K562 (cell line): ENCODE results near the gene PUS10. TPM values are rescaled to one million over a fixed set of nuclear protein-coding genes. Genes with fewer than 3 reads are reported as not detected.
A peak's percentile ranks its signal among the peaks of the same experiment; 100 is the strongest.

Source experiments
- ATAC-seq: fragments of 200-7000 bp; cut with Tn5 transposase; 3 replicates; pipeline ENCODE4 v1.9.1; 2020; ENCODE audit warnings: moderate library complexity
- BruUV-seq: library from RNA; stranded (reverse); fragments of 400-500 nt; replicated peaks from 2 replicates; lab custom pipeline; 2021; lab: Mats Ljungman, UMichigan
- CTCF ChIA-PET: fragments of 300-600 bp; formaldehyde crosslinking; extraction: SDS; loops from one replicate; lab custom pipeline; 2021; ENCODE audit warnings: low intra/inter-chr PET ratio; lab: Yijun Ruan, JAX
- POLR2A ChIA-PET: fragments of 300-600, 350-650 bp; sonication (Branson Sonifier 250); formaldehyde crosslinking; extraction: SDS; loops from one replicate; lab custom pipeline; 2021; ENCODE audit warnings: antibody characterized with exemption, inconsistent platforms; lab: Yijun Ruan, JAX
- DNase-seq, 4 experiments: peaks; one replicate each; pipeline versions ENCODE4 v3.0.0 to v3.0.0-alpha.2; 2011 to 2018; ENCODE audit warnings: low spot score in 3 of 4, mixed read lengths in 3 of 4; ENCODE audit errors: extremely low read depth in 1 of 4
- FAIRE-seq: peaks from 2 replicates; lab custom pipeline; 2011; peaks lifted over from hg19 to GRCh38; lab: Jason Lieb, UNC
- H2AFZ ChIP-seq: 2 replicates; pipeline ENCODE4 v1.6.0; 2011; ENCODE audit warnings: low read depth, low read length, control low read depth, inconsistent platforms
- H3K27ac ChIP-seq: fragments of 200-600 bp; 3 replicates; pipeline ENCODE4 v1.8.0; 2011; ENCODE audit warnings: low read depth, mild to moderate bottlenecking, control low read depth, inconsistent platforms, low read length, moderate library complexity, mixed read lengths; ENCODE audit errors: extremely low read depth
- H3K27me3 ChIP-seq, 2 experiments: fragments of 300-600 bp in 1 of 2; 2 replicates in 1 of 2; 3 replicates in 1 of 2; pipeline versions ENCODE4 v1.6.0 to v1.8.0; 2011; ENCODE audit warnings: inconsistent platforms in 2 of 2, low read length in 2 of 2, mild to moderate bottlenecking in 1 of 2, mixed read lengths in 1 of 2, moderate library complexity in 1 of 2; ENCODE audit not compliant: control insufficient read depth in 2 of 2, insufficient read depth in 2 of 2
- H3K36me3 ChIP-seq: fragments of 300-600 bp; 3 replicates; pipeline ENCODE4 v1.8.0; 2011; ENCODE audit warnings: mild to moderate bottlenecking, low read length, inconsistent platforms; ENCODE audit not compliant: control insufficient read depth, insufficient read depth
- H3K4me1 ChIP-seq, 2 experiments: fragments of 200-600 bp in 1 of 2; replicated peaks in 1 of 2; 2 replicates in 1 of 2; 3 replicates in 1 of 2; pipeline versions ENCODE4 v1.5.1 to v1.8.0; 2011; ENCODE audit warnings: inconsistent platforms in 2 of 2, low read length in 2 of 2, mild to moderate bottlenecking in 1 of 2, mixed read lengths in 1 of 2, moderate library complexity in 1 of 2; ENCODE audit not compliant: control insufficient read depth in 2 of 2, insufficient read depth in 2 of 2
- H3K4me2 ChIP-seq: 2 replicates; pipeline ENCODE4 v1.6.1; 2011; ENCODE audit warnings: low read length, control low read depth, inconsistent platforms, mixed read lengths; ENCODE audit not compliant: insufficient read depth
- H3K4me3 ChIP-seq: fragments of 200-600 bp; sonication (generic), shearing (Covaris generic); 2 replicates; pipeline ENCODE4 v1.5.1; 2016; ENCODE audit warnings: control low read depth, inconsistent platforms
- H3K79me2 ChIP-seq: fragments of 200-600 bp; 3 replicates; pipeline ENCODE4 v1.8.0; 2011; ENCODE audit warnings: low read length, inconsistent platforms; ENCODE audit not compliant: control insufficient read depth, insufficient read depth
- H3K9ac ChIP-seq, 2 experiments: 2 replicates each; pipeline versions ENCODE4 v1.6.0 to v1.6.1; 2011; ENCODE audit warnings: low read depth in 2 of 2, low read length in 2 of 2, control low read depth in 1 of 2, inconsistent platforms in 1 of 2, mild to moderate bottlenecking in 1 of 2, mixed read lengths in 1 of 2; ENCODE audit not compliant: insufficient read depth in 1 of 2
- H3K9me1 ChIP-seq: one replicate; pipeline ENCODE4 v1.6.0; 2011; ENCODE audit warnings: inconsistent platforms, mild to moderate bottlenecking, low read length, moderate library complexity; ENCODE audit not compliant: control insufficient read depth, insufficient read depth
- H3K9me3 ChIP-seq: replicated peaks from 2 replicates; pipeline ENCODE4 v1.5.1; 2011; ENCODE audit warnings: low read depth, low read length, inconsistent platforms; ENCODE audit not compliant: control insufficient read depth, insufficient read depth
- H4K20me1 ChIP-seq: replicated peaks from 2 replicates; pipeline ENCODE4 v1.6.1; 2011; ENCODE audit warnings: low read length, inconsistent platforms, mixed read lengths; ENCODE audit not compliant: control insufficient read depth, insufficient read depth
- FIP1L1 ChIP-seq: fragments of 200-400 bp; formaldehyde crosslinking; IDR thresholded peaks from 2 replicates; pipeline ENCODE4 v1.6.1; 2018; ENCODE audit warnings: mild to moderate bottlenecking, low read depth, low read length; ENCODE audit not compliant: poor library complexity, severe bottlenecking
- KDM4B ChIP-seq, 2 experiments: fragments of 450-650 bp in 1 of 2; sonication (generic) in 1 of 2; IDR thresholded peaks; 2 replicates each; pipeline ENCODE4 v1.6.1; 2016 to 2017; ENCODE audit warnings: borderline replicate concordance in 2 of 2, antibody characterized with exemption in 1 of 2, low read depth in 1 of 2, mild to moderate bottlenecking in 1 of 2
- ZNF384 ChIP-seq: IDR thresholded peaks from 2 replicates; pipeline ENCODE4 v1.6.1; 2012; ENCODE audit warnings: low read depth, low read length, improper control_type of control experiment
- WGBS: fragments of 100-300 bp; shearing (Covaris generic); methylation state at CpG from one replicate; pipeline ENCODE4 v1.1.6; 2016; ENCODE audit warnings: low coverage, mixed read lengths; ENCODE audit not compliant: insufficient coverage; ENCODE audit errors: missing lambda C conversion rate; 5-methylcytosine and 5-hydroxymethylcytosine counted together
- in situ Hi-C: fragments of 300-500 bp; cut with MboI; formaldehyde crosslinking; loops from 4 replicates; pipeline ENCODE4 v1.15.0; 2018; ENCODE audit warnings: inconsistent platforms, mixed read lengths
- intact Hi-C: fragments of 100-400 bp; cut with micrococcal nuclease; formaldehyde crosslinking; loops from 2 replicates; pipeline ENCODE4 v1.14.2; 2022
- polyA plus RNA-seq, 8 experiments: library from polyadenylated mRNA; depleted of rRNA in 4 of 8; stranded (reverse) in 5 of 8; unstranded in 3 of 8; fragments of >200 nt; fragmentation: Nextera tagmentation in 2 of 8; fragmentation: Illumina TruSeq in 1 of 8; extraction: Ambion mirVana in 2 of 8; extraction: Trizol in 1 of 8; gene quantifications; 2 replicates each; pipeline versions ENCODE4 v1.2.1 to v1.2.3, GENCODE V29; 2011 to 2014; ENCODE audit warnings: inconsistent platforms in 1 of 8, missing spikeins in 1 of 8
- total RNA-seq, 7 experiments: library from RNA; depleted of rRNA in 6 of 7; stranded (reverse); fragments of >200 nt in 6 of 7; fragmentation: Illumina TruSeq in 2 of 7; extraction: Trizol in 2 of 7; gene quantifications; 2 replicates each; pipeline versions ENCODE4 v1.2.1 to v1.2.3, GENCODE V29; 2011 to 2021; ENCODE audit warnings: low replicate concordance in 1 of 7
- TF ChIP-seq, protein P1 (sequence below): fragments of 250-450 bp; sonication (Bioruptor Pico); IDR thresholded peaks from 2 replicates; pipeline ENCODE4 v1.8.0; 2022; ENCODE audit warnings: moderate library complexity, mild to moderate bottlenecking, inconsistent platforms
- TF ChIP-seq, protein P2 (sequence below): IDR thresholded peaks from 2 replicates; pipeline ENCODE4 v1.6.1; 2016; ENCODE audit warnings: missing genetic modification characterization, missing compliant biosample characterization
- TF ChIP-seq, protein P3 (sequence below): fragments of 250-450 bp; sonication (Bioruptor Pico); IDR thresholded peaks from 2 replicates; pipeline ENCODE4 v1.4.0; 2020; ENCODE audit warnings: mild to moderate bottlenecking, moderate library complexity
- TF ChIP-seq, protein P4 (sequence below): fragments of 200-800 bp; sonication (Bioruptor generic); IDR thresholded peaks from 2 replicates; pipeline ENCODE4 v1.6.1; 2017; ENCODE audit warnings: missing genetic modification characterization, missing compliant biosample characterization

The PUS10 gene
- total and polyA plus RNA-seq, 9 of the 15 experiments (the other 6 are each of a cell fraction or from before 2014, with no cell fraction given), result 5.0 to 10.7 (median 7.6) TPM

DNA sequence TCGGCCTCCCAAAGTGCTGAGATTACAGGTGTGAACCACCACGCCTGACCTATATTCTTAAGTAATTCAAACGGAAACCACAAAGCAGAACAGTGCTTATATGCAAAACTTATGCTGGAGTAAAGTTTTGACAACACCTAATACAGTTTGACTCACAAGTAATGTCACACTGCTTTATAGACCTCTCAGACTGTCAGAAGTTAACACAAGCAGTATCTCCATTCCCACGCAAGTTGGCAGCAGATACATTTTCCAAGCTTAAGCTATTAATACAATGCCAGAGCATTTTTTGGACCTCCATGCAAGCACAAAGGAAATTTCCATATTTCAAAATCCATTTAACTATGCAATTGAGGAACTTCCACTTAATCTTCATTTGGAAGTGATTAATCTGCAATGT is 26.6 kb upstream of the PUS10 start:
- ChIA-PET CTCF (no interaction called here), POLR2A (interaction anchor here (0.6 kb wide), 1 partner anchor 34 kb away, joined by 3 read pairs; no protein-coding TSS in a partner anchor)
- no peaks in the 10 kb centered on the region for H3K27me3 ChIP-seq
- H3K9me1 ChIP-seq, result no peaks in the 10 kb centered on the region
- no peaks in the 10 kb centered on the region for H4K20me1 ChIP-seq
- in situ Hi-C loops (no loop called here), intact Hi-C loops (no loop called here)
- no peak overlapping the region for H2AFZ ChIP-seq
- DNase-seq, result no peak
- H3K36me3 ChIP-seq, result peaks cover 40% of the 10 kb centered on the region
- ATAC-seq, result no peak
- H3K4me2 ChIP-seq, result no peak overlapping the region
- H3K79me2 ChIP-seq, result peaks cover 4% of the 10 kb centered on the region; the same call in 1 of the 3 replicates
- no peak overlapping the region for H3K9ac ChIP-seq
- H3K9me3 ChIP-seq, result peaks cover 2% of the 10 kb centered on the region; the same call in 1 of the 2 replicates
- peak; percentile 49 for FAIRE-seq
- no peak overlapping the region for H3K27ac ChIP-seq
- TF ChIP-seq ZNF384, result no peak
- TF ChIP-seq, protein P1, sequence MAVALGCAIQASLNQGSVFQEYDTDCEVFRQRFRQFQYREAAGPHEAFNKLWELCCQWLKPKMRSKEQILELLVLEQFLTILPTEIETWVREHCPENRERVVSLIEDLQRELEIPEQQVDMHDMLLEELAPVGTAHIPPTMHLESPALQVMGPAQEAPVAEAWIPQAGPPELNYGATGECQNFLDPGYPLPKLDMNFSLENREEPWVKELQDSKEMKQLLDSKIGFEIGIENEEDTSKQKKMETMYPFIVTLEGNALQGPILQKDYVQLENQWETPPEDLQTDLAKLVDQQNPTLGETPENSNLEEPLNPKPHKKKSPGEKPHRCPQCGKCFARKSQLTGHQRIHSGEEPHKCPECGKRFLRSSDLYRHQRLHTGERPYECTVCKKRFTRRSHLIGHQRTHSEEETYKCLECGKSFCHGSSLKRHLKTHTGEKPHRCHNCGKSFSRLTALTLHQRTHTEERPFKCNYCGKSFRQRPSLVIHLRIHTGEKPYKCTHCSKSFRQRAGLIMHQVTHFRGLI, result no peak
- TF ChIP-seq, protein P2, sequence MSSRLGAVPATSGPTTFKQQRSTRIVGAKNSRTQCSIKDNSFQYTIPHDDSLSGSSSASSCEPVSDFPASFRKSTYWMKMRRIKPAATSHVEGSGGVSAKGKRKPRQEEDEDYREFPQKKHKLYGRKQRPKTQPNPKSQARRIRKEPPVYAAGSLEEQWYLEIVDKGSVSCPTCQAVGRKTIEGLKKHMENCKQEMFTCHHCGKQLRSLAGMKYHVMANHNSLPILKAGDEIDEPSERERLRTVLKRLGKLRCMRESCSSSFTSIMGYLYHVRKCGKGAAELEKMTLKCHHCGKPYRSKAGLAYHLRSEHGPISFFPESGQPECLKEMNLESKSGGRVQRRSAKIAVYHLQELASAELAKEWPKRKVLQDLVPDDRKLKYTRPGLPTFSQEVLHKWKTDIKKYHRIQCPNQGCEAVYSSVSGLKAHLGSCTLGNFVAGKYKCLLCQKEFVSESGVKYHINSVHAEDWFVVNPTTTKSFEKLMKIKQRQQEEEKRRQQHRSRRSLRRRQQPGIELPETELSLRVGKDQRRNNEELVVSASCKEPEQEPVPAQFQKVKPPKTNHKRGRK (tag), result no peak
- TF ChIP-seq KDM4B (IDR thresholded peaks at IDR 0.05; ENCODE audit: borderline replicate concordance in 2 of 2, low read depth in 1 of 2), result no peak
- TF ChIP-seq, protein P3, sequence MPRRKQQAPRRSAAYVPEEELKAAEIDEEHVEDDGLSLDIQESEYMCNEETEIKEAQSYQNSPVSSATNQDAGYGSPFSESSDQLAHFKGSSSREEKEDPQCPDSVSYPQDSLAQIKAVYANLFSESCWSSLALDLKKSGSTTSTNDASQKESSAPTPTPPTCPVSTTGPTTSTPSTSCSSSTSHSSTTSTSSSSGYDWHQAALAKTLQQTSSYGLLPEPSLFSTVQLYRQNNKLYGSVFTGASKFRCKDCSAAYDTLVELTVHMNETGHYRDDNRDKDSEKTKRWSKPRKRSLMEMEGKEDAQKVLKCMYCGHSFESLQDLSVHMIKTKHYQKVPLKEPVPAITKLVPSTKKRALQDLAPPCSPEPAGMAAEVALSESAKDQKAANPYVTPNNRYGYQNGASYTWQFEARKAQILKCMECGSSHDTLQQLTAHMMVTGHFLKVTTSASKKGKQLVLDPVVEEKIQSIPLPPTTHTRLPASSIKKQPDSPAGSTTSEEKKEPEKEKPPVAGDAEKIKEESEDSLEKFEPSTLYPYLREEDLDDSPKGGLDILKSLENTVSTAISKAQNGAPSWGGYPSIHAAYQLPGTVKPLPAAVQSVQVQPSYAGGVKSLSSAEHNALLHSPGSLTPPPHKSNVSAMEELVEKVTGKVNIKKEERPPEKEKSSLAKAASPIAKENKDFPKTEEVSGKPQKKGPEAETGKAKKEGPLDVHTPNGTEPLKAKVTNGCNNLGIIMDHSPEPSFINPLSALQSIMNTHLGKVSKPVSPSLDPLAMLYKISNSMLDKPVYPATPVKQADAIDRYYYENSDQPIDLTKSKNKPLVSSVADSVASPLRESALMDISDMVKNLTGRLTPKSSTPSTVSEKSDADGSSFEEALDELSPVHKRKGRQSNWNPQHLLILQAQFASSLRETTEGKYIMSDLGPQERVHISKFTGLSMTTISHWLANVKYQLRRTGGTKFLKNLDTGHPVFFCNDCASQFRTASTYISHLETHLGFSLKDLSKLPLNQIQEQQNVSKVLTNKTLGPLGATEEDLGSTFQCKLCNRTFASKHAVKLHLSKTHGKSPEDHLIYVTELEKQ, result no peak
- TF ChIP-seq, protein P4, sequence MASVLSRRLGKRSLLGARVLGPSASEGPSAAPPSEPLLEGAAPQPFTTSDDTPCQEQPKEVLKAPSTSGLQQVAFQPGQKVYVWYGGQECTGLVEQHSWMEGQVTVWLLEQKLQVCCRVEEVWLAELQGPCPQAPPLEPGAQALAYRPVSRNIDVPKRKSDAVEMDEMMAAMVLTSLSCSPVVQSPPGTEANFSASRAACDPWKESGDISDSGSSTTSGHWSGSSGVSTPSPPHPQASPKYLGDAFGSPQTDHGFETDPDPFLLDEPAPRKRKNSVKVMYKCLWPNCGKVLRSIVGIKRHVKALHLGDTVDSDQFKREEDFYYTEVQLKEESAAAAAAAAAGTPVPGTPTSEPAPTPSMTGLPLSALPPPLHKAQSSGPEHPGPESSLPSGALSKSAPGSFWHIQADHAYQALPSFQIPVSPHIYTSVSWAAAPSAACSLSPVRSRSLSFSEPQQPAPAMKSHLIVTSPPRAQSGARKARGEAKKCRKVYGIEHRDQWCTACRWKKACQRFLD, result no peak
- TF ChIP-seq FIP1L1, result no peak
- H3K4me3 ChIP-seq, result no peak overlapping the region
- no peaks in the 10 kb centered on the region for H3K4me1 ChIP-seq
- no TSS peak for BruUV-seq
- 89% methylated on average over 4 of the region's 4 CpGs for WGBS
